Measurements from ENCODE around the gene GLB1L. TPM values are rescaled to one million over a fixed set of nuclear protein-coding genes. Genes with fewer than 3 reads are reported as not detected.

Gene GLB1L
- total RNA-seq, 1 donor from 2014 or later: 9.9 TPM

DNA sequence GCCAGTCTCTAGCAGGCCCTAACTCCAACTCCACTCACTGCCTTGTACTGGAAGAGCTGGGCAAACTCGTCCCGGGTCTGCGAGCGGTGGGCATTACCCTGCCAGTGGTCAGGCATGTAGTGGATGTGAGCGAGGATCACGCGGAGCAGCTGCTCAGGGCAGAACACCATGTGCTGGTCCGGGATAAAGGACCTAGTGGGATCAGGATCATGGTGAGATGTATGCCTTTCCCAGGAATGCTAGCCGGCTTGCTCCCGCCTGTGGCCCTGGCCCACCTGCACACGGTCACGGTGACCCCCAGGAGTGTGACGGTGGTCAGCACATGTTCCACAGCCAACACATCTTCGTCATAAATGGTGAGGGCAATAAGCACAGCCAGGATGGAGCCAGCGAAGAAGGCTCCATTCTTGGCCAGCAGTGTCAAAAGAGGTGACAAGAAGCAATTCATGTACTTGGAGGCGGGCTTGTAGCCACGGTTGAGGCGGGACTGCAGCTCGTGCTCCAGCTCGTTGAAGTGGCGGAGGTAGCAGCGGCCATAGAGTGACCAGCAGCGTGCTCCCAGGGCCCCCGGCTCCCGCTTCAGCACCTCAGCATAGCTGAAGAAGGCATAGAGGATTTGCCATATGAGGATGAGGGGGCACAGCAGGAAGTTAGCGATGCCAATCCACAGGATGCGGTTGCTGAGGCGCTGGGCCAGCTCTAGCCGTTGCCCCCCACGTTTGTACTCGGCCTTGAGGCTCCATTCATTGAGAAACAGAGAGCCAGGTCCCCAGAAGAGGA is 21.2 kb downstream of the GLB1L start:
- no peak for DNase-seq (ENCODE audit: low spot score)

DNA sequence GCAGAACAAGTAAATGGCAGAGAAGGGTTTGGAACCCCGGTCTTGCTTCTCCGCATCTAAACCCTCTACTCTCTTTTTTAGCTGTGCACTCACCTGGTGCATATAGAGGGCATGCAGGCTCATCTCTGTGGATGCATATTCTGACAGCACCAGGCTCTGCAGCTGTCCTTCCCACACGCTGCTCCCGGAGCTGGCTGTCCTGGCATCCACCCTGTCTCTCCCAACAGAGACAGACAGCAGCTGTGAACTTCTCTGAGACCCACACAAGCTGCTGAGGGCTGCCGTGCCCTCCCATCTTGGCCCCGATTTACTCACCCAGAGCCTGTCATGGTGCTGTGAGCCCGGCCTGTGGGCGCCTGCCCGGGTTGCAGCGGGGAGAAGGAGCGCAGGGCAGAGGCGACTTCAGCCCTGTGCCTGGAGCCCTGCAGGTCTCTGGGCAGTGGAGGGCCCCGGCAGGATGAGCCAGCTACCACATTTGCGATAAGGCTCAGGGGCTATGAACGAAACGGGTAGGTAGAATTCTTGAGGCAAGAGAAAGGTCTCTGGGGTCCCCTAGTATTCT is 23.2 kb downstream of the GLB1L start:
- no peak for DNase-seq (ENCODE audit: low spot score)

DNA sequence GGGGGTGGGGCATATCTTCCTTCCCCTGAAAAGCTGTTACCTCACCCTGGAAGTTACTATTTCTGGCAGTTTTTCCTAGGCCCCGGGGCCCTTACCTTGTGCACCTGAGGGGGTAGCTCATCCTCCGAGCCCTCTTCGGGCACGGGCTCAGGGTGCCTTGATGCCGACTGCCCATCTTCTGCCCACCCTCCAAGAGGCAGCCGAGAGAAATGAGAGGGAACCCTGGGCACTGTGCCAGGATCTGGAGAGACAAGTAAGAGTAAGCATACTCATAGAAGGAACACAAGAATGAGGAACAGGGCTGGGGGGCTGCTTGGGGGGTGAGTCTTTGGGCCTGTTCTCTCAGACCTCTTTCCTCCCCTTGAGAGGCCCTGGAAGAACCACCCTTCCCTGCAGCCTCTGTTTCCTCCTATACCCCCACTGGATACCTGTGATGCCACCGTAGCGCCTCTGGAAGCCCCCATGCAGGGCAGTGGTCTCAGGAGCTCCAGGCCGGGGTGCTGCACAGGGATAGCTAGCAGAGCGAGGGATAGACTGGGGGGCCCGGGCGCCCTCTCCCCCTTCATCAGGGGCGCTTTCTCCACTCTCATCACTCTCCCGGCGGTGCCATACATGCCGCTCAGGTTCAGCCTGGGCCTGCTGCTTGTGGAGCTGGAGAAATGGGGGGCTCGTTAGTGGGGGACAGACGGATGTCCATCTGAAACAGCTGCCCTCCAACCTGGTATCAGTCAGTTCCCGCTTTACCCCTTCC is 24.4 kb downstream of the GLB1L start:
- no peak for DNase-seq (ENCODE audit: low spot score)

DNA sequence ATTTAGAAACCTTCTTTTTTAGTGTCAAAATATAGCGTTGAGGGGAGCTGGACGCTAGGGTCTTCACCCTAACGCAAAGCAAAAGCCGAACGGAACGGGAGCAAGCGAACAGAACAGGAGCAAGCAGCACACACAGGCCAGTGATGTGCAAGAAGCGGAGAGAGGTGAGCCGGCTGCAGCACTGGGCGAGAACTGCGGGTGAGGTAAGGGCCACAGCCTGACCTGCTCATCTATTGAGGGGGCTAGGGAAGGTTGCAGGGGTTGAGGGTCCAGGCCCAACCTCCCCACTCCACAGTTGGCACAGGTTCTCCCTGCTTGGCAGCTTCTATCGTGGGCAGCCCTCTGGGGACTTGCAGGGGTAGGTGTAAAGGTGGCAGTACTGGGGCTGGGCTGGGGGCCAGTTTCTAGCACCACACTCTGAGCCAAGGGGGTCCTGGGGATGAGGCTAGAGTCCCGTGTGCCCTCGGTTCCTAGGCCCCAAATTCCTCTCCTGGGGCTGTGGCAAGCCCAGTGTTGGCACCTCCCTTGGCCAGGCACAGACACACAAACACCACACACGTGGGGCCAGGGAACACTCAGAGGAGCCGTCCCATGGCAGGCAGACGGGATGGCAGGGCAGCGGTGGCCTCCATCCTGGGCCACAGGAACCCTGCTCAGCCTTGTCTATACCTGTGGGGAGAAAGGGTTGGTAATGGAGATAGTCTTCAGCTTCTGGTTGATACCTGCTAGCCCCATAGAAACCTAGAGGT is 25.3 kb downstream of the GLB1L start:
- DNase-seq (ENCODE audit: low spot score): no peak

- DNase-seq (ENCODE audit: low spot score): peak; percentile 96
These were observed 26.2 kb downstream of the GLB1L start, which contains the start of gene ABCB6 for GRCh38 chr2:219218732-219219701. Gene ABCB6, minus strand, starts transcription at chr2:219218958. Its CDS starts 285 bp downstream, at chr2:219218673.

DNA sequence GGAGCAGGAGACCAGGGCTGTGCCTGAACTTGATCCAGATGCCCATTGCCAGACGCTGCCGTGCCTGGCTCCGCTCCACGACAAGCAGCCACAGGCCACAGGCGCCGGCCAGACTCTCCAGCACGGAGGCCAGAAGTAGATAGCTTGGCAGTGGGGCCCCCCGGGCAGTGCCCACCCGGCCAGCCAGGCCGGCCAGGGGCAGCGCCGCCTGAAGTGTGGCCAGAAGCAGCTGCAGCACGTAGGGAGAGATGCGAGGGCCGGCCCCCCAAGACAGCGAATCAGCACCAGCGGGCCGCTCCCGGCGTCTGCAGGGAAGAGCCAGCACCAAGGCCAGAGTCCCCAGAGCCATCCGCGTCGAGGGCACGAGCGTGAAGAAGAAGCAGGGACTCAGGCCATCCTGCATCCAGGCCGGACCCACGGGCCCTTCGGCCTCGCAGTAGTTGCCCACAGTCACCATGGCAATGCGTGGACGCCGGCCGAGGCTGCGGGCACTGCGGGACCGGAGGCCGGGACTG is 27.0 kb downstream of the GLB1L start:
- no peak for DNase-seq (ENCODE audit: low spot score)

DNA sequence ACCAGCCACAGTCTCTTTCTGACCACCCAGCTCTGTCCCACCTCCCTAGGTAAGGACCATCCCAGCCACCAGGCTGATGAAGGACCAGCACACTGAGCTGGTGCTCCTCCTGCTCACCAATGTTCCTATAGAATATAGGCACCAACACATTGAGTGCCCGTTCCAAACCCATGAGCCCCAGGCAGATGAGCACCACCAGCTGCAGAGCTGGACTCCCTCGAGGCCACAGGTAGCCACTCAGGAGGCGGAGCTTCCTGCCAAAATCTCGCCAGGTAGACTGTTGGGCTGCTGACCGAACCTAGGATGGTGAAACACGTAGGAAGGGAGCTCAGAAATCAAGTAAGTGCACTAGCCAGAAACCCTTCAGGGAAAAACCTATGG is 28.7 kb downstream of the GLB1L start:
- DNase-seq (ENCODE audit: low spot score): no peak

GRCh38 chr2:219215871-219216534 is 29.2 kb downstream of the GLB1L start:
- no peak for DNase-seq (ENCODE audit: low spot score)

DNA sequence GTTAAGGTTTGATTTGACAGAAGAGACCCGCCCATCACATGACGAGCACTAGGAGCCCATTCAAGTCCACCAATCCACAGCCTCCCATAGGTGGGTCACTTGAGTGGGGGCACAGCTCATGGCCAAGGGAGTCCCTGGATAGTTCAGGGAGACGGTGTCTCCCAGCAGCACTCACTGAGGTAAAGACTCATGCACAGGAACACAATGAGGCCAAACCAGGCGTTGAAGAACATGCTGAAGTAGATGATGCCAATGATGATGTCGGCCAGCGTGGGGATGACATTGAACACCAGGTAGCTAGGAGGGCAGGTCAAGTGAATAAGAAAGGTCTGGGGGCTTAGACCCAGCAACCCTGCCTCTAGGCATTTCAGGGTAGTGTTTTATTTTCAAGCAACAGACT is 30.5 kb downstream of the GLB1L start:
- no peak for DNase-seq (ENCODE audit: low spot score)

GRCh38 chr2:219214141-219214540 is 31.1 kb downstream of the GLB1L start:
- DNase-seq (ENCODE audit: low spot score): no peak

DNA sequence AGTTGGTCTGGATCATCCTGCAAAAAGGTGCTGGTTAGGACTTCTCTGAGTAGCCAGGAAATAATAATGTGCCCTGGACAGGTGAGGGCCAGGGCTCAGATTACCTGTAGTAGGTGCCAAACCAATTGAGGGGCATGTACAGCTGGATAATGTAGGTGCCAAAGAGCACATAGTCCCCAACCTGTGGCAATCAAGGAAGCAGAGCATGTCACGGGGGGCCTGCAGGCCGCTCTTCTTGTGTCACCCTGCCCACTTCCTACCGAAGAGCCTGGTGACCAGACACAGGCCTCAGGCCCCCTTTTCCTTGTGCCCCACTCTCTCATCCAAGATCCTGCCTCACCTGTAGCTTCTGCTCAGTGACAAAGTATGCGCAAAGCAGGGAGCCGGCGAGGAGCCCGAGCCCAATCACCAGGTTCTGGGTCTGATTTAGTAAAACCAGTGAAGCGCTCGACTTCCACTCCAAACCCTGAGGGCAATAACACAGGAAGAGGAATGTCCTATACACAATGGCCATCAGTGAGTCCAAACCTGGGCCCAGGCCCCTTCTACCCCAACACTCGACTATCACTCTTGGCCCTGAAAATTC is 31.7 kb downstream of the GLB1L start:
- no peak for DNase-seq (ENCODE audit: low spot score)

DNA sequence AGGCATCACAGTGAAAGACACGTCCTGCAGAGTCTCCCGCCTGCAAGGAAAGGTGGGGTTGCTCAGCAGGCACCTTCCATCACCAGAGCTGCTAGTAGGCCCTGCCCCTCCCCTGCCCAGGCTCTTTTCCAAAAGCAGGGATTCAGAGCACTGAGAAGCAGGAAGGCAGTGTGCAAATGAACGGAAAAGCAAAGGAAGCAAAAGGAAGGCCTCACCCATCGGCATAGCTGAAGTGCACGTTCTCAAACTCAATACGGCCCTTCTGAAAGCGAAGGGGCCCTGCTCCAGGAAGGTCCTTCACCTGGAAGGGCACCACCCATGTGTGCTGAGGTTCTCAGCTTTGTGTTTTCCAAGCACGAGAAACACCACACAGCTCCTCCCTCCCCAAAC is 32.2 kb downstream of the GLB1L start:
- DNase-seq (ENCODE audit: low spot score): no peak

GRCh38 chr2:219210886-219211362 is 34.3 kb downstream of the GLB1L start:
- DNase-seq (ENCODE audit: low spot score): no peak

GRCh38 chr2:219210196-219210885 is 34.9 kb downstream of the GLB1L start:
- no peak for DNase-seq (ENCODE audit: low spot score)

DNA sequence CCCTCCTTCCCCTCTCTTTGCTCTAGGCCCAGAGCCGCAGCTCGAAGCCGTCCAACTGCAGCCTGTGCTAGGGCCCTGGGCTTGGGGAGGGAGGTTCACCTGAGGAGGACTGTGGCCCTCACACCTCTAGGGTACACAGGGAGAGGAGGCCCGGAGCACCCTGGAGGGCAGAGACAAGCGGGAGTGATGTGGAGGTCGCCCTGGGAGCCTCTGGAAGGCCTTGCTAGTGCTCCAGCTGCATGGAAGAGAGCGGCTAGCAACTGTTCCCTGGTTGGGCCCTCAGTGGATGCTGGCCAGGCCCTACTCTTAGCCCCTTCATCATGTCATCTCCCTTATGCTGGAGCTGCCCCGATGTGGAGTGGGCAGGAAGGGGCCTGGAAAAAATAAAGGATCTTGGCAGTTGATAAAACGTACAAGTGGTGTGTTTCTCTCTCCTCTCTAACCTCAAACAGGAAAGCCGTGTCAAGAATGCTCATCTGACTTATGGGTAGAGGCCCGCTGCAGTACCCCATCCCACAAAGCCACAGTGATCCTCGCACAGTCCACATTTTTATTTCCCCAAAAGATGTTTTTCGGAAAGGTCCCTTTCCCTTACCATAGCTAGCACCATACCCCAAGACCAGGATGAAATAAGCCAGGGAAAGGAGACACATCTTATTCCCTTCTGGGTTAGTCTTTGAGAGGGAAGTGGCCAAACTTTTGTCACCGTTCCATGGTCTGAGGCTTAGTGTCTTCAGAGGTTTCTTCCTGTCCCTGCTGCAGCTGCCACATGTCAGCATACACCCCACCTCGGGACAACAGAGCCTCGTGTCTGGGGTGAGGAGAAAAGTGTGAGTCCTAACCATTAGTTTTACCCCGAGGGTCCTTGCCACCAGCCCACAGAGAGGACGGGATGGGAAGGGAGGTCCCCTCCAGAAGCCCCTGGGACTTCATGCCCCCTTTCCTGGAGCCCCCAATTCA is 35.7 kb downstream of the GLB1L start:
- DNase-seq (ENCODE audit: low spot score): no peak

- no peak for DNase-seq (ENCODE audit: low spot score)
These were observed 37.1 kb downstream of the GLB1L start for GRCh38 chr2:219207884-219208740.
